Neural cell (in vitro differentiated cells): ENCODE data around the gene GSTA1. TPM values are rescaled to one million over a fixed set of nuclear protein-coding genes. Genes with fewer than 3 reads are reported as not detected.
"Not testable (repeated sequence)": the region's sequence is repeated elsewhere in the genome, so short reads cannot be mapped to it uniquely, and the experiment has no call there.

Source experiments
- H2AFZ ChIP-seq: fragments of 200-600, 300-800 bp; sonication (generic), shearing (Covaris generic); 2 replicates; pipeline ENCODE4 v1.6.0; 2014; ENCODE audit warnings: low read depth, mild to moderate bottlenecking, antibody characterized with exemption, low read length, moderate library complexity
- H3F3A ChIP-seq: fragments of 200-600 bp; shearing (Covaris generic); 2 replicates; pipeline ENCODE4 v1.6.1; 2016; ENCODE audit warnings: mild to moderate bottlenecking, moderate library complexity, mixed read lengths, antibody characterized with exemption, low read length; ENCODE audit not compliant: insufficient read depth, poor library complexity, severe bottlenecking
- H3K27ac ChIP-seq: fragments of 200-600, 300-800 bp; sonication (generic), shearing (Covaris generic); 2 replicates; pipeline ENCODE4 v1.5.1; 2014; ENCODE audit warnings: mild to moderate bottlenecking, low read length, moderate library complexity
- H3K27me3 ChIP-seq: fragments of 300-800, 200-600 bp; sonication (generic), shearing (Covaris generic); 2 replicates; pipeline ENCODE4 v1.6.0; 2014; ENCODE audit warnings: mild to moderate bottlenecking, low read depth, low read length, moderate library complexity; ENCODE audit not compliant: insufficient read depth
- H3K36me3 ChIP-seq: fragments of 300-800, 200-600 bp; sonication (generic), shearing (Covaris generic); 2 replicates; pipeline ENCODE4 v1.5.1; 2014; ENCODE audit warnings: mild to moderate bottlenecking, antibody characterized with exemption, low read length, moderate library complexity; ENCODE audit not compliant: insufficient read depth
- H3K4me2 ChIP-seq: fragments of 300-800, 200-600 bp; sonication (generic), shearing (Covaris generic); 2 replicates; pipeline ENCODE4 v1.6.0; 2014; ENCODE audit warnings: mild to moderate bottlenecking, low read length
- H3K4me3 ChIP-seq: fragments of 300-800, 200-600 bp; sonication (generic), shearing (Covaris generic); 2 replicates; pipeline ENCODE4 v1.5.1; 2014; ENCODE audit warnings: mild to moderate bottlenecking, low read length, moderate library complexity
- H3K79me2 ChIP-seq: fragments of 200-600 bp; shearing (Covaris generic); replicated peaks from 2 replicates; pipeline ENCODE4 v1.6.0; 2014; ENCODE audit warnings: mild to moderate bottlenecking, low read length, moderate library complexity; ENCODE audit not compliant: insufficient read depth
- H3K9ac ChIP-seq: fragments of 300-800, 200-600 bp; sonication (generic), shearing (Covaris generic); 2 replicates; pipeline ENCODE4 v1.6.1; 2016; ENCODE audit warnings: mild to moderate bottlenecking, low read length, mixed read lengths
- H3K9me2 ChIP-seq: fragments of 200-600 bp; shearing (Covaris generic); 2 replicates; pipeline ENCODE4 v1.6.1; 2016; ENCODE audit warnings: mild to moderate bottlenecking, low read length, mixed read lengths; ENCODE audit not compliant: insufficient read depth
- H3K9me3 ChIP-seq: fragments of 200-600, 300-800 bp; sonication (generic), shearing (Covaris generic); 2 replicates; pipeline ENCODE4 v1.6.1; 2016; ENCODE audit warnings: mild to moderate bottlenecking, mixed run types, low read length, moderate library complexity, mixed read lengths
- H4K20me1 ChIP-seq: fragments of 200-600 bp; shearing (Covaris generic); 2 replicates; pipeline ENCODE4 v1.6.1; 2016; ENCODE audit warnings: mild to moderate bottlenecking, mixed run types; ENCODE audit not compliant: insufficient read depth
- EP300 ChIP-seq: fragments of 450-650 bp; conservative IDR thresholded peaks from 2 replicates; pipeline ENCODE4 v1.6.1; 2014; ENCODE audit warnings: antibody characterized with exemption, mild to moderate bottlenecking, moderate library complexity; ENCODE audit not compliant: poor library complexity, severe bottlenecking
- EZH2 ChIP-seq: fragments of 200-600, 300-800 bp; shearing (Covaris generic), sonication (generic); IDR thresholded peaks from 2 replicates; pipeline ENCODE4 v1.6.1; 2014; ENCODE audit warnings: antibody characterized with exemption, low read length, borderline replicate concordance, mild to moderate bottlenecking; ENCODE audit not compliant: insufficient read depth, poor library complexity, severe bottlenecking
- MXI1 ChIP-seq: fragments of 450-650 bp; conservative IDR thresholded peaks from 2 replicates; pipeline ENCODE4 v1.6.1; 2014; ENCODE audit warnings: antibody characterized with exemption, mild to moderate bottlenecking; ENCODE audit not compliant: poor library complexity, severe bottlenecking
- POLR2AphosphoS5 ChIP-seq: IDR thresholded peaks from 2 replicates; pipeline ENCODE4 v1.6.1; 2012
- SMC3 ChIP-seq: fragments of 450-650 bp; conservative IDR thresholded peaks from 2 replicates; pipeline ENCODE4 v1.6.1; 2014; ENCODE audit warnings: antibody characterized with exemption, mild to moderate bottlenecking, moderate library complexity; ENCODE audit not compliant: poor library complexity
- TAF1 ChIP-seq: IDR thresholded peaks from 2 replicates; pipeline ENCODE4 v1.6.1; 2012; ENCODE audit warnings: low read depth
- polyA plus RNA-seq: library from polyadenylated mRNA; depleted of rRNA; stranded (reverse); fragments of >200 nt; gene quantifications from 2 replicates; pipeline ENCODE4 v1.2.3, GENCODE V29; 2014
- TF ChIP-seq, protein P1 (sequence below): IDR thresholded peaks from 2 replicates; pipeline ENCODE4 v1.6.1; 2012; ENCODE audit warnings: borderline replicate concordance

GSTA1 gene
- polyA plus RNA-seq, 1 donor from 2014 or later, result not detected

DNA sequence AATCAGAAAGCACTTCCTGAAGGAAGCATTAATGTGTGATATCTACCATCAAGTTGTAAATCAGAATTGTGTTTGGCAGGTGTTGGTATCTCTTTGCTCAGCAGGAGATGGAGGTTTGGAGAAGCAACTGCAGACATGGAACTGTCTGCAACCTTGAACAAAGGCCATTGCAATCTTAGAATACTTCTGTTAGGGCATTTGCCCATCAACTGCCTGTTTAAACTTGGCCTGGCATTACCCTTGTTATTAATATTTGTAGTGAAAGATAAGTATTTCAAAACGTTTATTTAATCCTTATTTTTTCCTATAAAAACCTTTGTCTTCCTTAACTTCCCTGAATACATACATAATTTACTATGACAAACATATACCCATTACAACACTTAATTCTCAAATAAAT lies 22.9 kb upstream of the GSTA1 start (continued):
- TF ChIP-seq SMC3, result no peak

DNA sequence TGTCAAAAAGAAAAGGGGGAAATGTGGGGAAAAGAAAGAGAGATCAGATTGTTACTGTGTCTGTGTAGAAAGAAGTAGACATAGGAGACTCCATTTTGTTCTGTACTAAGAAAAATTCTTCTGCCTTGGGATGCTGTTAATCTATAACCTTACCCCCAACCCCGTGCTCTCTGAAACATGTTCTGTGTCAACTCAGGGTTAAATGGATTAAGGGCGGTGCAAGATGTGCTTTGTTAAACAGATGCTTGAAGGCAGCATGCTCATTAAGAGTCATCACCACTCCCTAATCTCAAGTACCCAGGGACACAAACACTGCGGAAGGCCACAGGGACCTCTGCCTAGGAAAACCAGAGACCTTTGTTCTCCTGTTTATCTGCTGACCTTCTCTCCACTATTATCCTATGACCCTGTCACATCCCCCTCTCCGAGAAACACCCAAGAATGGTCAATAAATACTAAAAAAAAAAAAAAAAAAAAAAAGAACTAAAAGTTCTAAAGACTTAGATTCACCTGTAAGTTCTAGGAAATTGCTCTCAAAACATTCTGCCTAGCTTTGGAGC lies 22.4 kb upstream of the GSTA1 start:
- H4K20me1 ChIP-seq, H3K9me2 ChIP-seq, H3K36me3 ChIP-seq, H3K4me2 ChIP-seq, H3K27ac ChIP-seq, H3K9me3 ChIP-seq, H3K9ac ChIP-seq, H3K4me3 ChIP-seq, H3K27me3 ChIP-seq, H3F3A ChIP-seq, H2AFZ ChIP-seq, H3K79me2 ChIP-seq: not testable (repeated sequence)

DNA sequence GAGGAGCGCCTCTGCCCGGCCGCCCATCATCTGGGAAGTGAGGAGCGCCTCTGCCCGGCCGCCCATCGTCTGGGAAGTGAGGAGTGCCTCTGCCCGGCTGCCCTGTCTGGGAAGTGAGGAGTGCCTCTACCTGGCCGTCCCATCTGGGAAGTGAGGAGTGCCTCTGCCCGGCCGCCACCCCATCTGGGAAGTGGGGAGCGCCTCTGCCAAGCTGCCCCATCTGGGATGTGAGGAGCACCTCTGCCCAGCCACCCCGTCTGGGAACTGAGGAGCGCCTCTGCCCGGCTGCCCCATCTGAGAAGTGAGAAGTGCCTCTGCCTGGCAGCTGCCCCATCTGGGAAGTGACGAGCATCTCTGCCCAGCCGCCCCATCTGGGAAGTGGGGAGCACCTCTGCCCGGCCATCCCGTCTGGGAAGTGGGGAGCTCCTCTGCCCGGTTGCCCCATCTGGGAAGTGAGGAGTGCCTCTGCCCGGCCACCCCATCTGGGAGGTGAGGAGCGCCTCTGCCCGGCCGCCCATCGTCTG lies 21.7 kb upstream of the GSTA1 start:
- not testable (repeated sequence) for H3K9me3 ChIP-seq, H3K79me2 ChIP-seq, H4K20me1 ChIP-seq, H3K27ac ChIP-seq, H3K9ac ChIP-seq, H3K4me3 ChIP-seq, H3F3A ChIP-seq, H3K27me3 ChIP-seq, H3K4me2 ChIP-seq, H2AFZ ChIP-seq, H3K36me3 ChIP-seq, H3K9me2 ChIP-seq

DNA sequence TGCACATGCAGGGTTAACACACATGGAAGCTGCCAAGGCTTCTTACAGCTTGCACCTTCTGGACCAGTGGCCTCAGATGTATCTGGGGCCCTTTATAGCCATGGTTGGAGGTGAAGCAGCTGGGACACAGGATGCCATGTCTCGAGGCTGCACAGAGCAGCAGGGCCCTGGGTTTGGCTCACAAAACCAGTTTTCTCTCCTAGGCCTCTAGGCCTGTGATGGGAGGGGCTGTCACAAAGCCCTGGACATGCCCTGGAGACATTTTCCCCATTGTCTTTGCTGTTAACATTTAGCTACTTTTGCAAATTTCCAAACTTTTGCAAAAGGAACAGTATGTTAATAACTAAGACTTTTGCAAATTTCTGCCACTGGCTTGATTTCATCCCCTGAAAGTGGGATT lies 18.2 kb upstream of the GSTA1 start:
- Histone ChIP-seq H3K4me3 (no peak overlapping the region), H3K4me2 (no peak overlapping the region), H3K9me2 (no peaks in the 10 kb centered on the region), H2AFZ (no peak overlapping the region), H3K27ac (no peak overlapping the region), H3K9me3 (no peaks in the 10 kb centered on the region), H3K27me3 (no peaks in the 10 kb centered on the region), H3K9ac (no peak overlapping the region), H4K20me1 (no peaks in the 10 kb centered on the region), H3F3A (no peaks in the 10 kb centered on the region), H3K79me2 (no peaks in the 10 kb centered on the region), H3K36me3 (no peaks in the 10 kb centered on the region)
- TF ChIP-seq, protein P1, sequence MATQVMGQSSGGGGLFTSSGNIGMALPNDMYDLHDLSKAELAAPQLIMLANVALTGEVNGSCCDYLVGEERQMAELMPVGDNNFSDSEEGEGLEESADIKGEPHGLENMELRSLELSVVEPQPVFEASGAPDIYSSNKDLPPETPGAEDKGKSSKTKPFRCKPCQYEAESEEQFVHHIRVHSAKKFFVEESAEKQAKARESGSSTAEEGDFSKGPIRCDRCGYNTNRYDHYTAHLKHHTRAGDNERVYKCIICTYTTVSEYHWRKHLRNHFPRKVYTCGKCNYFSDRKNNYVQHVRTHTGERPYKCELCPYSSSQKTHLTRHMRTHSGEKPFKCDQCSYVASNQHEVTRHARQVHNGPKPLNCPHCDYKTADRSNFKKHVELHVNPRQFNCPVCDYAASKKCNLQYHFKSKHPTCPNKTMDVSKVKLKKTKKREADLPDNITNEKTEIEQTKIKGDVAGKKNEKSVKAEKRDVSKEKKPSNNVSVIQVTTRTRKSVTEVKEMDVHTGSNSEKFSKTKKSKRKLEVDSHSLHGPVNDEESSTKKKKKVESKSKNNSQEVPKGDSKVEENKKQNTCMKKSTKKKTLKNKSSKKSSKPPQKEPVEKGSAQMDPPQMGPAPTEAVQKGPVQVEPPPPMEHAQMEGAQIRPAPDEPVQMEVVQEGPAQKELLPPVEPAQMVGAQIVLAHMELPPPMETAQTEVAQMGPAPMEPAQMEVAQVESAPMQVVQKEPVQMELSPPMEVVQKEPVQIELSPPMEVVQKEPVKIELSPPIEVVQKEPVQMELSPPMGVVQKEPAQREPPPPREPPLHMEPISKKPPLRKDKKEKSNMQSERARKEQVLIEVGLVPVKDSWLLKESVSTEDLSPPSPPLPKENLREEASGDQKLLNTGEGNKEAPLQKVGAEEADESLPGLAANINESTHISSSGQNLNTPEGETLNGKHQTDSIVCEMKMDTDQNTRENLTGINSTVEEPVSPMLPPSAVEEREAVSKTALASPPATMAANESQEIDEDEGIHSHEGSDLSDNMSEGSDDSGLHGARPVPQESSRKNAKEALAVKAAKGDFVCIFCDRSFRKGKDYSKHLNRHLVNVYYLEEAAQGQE, result no peak
- TF ChIP-seq TAF1, result no peak
- TF ChIP-seq EZH2, result no peak
- TF ChIP-seq POLR2AphosphoS5, result no peak
- TF ChIP-seq MXI1, result no peak
- TF ChIP-seq EP300, result no peak
